ENCODE data around the gene PPM1M.

Gene PPM1M, protein sequence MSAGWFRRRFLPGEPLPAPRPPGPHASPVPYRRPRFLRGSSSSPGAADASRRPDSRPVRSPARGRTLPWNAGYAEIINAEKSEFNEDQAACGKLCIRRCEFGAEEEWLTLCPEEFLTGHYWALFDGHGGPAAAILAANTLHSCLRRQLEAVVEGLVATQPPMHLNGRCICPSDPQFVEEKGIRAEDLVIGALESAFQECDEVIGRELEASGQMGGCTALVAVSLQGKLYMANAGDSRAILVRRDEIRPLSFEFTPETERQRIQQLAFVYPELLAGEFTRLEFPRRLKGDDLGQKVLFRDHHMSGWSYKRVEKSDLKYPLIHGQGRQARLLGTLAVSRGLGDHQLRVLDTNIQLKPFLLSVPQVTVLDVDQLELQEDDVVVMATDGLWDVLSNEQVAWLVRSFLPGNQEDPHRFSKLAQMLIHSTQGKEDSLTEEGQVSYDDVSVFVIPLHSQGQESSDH

DNA sequence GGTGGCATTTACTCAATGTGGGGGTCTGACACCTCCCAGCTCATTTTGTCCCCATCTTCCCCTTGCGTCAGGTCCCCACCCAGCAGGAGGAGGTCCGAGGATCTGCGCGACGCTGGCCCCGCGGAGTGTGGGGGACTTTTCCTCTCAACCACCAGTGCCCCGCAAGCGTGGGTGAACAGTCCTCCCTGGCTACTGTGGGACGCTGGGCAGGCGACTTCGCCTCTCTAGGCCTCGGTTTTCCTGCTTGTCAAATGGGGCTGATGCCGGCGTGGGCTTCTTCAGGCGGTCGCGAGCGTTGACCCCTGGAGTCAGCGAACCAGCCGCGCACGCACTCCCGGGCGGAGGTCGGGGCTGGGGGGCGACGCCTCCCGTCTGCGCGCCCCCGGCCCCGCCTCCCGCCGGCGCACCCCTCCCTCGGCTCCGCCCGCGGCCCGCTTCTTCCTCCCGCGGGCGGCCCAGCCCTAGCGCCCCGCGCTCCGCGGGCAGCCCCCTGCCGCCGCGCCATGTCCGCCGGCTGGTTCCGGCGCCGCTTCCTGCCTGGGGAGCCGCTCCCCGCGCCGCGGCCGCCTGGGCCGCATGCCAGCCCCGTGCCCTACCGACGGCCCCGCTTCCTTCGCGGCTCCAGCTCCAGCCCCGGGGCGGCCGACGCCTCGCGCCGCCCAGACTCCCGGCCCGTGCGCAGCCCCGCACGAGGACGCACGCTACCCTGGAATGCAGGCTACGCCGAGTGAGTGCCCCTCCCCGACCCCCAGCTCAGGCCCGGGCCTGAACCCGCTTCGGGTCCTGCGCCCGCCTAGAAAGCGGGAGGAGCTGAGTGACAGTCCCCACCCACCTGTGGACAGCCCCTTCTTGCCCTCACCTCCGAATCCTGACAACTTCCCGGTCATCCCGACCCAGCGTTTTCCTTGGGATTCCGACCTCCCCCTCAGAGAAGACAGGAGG is at the start of gene PPM1M:
PPM1M (plus strand) TSS at position 438 of the 942 bp plus-strand sequence; CDS start at position 504, 66 bp downstream.
- FAIRE-seq: no peak

DNA sequence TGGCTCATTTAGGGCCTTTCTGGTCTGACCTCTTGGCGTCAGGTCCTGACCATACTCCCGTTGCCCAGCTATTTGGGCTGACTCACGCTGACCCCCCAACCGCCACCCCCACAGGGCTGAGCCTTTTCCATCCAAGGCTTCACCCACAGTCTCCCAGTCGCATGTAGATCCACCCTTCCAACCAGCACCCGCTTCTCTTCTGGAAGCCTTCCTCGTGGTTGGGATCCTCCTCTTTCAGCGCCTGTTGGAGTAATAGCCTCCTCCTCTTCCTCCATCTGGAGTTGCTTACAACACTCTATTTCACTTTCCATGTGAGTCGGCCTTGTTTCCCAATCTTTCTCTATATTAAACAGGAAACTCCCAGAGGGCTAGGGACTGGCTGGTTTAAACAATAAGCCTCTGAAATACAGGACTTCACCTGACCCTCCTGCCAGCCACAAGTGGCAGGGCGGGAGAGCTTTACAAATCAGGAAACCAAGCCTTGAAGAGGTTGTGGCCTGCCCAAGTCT is 49.7 kb upstream of the PPM1M start:
- FAIRE-seq: no peak

DNA sequence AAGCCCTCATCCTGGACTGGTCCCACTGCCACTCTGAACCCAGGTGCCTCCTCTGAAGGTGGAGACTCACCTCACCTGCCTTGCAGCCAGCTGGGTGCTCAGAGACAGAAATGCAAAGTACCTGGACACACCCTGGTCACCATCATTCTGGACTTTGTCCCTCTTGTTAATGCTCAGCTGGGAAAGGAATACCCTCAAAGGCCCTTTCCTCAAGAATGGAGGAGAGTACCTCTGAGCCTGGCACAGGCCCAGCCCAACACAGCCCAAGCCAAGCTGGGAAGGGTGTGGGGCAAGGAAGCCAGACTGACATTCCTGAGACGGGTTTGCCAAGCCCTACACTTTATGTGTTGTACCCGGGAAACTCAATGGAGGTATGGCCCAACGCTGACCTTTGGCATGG is 48.6 kb upstream of the PPM1M start:
- no peak for FAIRE-seq

DNA sequence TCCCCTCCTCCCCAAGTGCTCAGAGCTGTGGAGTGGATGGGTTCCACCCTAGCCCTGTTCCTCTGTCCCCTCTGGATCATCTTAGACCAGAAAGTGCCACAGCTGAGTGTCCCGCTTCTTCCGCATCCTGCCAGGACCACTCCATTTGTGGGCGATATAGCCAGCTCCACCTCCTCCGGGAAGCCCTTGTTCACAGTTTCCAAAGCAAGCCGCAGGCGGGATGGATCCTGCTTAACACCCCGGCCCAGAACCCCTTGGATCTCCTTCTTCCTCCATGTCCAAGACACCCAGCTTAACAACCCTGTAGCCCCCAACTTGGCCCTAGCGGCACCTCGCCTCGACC is 48.1 kb upstream of the PPM1M start:
- no peak for FAIRE-seq

DNA sequence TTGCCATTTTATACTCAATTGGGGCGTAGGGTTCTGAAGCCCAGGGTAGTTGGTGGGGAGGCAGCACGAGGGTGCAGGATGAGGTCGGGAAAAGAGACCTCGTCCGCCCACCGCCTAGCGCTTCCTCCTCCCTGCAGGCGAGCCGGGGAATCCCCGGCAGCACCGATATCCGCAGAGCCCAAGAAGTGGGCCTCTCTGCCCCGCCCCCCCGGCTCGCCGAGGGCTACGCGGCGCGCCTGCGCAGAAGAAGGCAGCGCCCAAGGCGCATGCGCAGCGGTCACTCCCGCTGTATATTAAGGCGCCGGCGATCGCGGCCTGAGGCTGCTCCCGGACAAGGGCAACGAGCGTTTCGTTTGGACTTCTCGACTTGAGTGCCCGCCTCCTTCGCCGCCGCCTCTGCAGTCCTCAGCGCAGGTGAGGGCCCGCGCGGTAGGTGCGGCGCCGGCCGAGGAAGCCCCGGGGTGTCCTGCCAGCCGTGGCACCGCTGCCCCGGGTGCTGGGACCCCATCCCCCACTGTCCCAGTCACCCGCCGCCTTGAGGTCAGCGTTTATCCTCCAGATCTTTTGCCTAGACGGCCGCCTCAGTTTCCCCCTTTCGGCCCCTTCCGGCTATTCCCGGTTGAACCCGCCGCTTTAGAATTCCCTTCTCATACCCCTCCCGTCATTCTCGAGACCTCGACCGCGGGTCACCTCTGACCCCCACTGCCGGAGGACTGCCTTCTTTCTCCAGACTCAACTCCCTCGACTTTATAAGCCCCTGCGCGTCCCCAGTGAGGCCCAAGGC is 47.5 kb upstream of the PPM1M start, which contains the start of gene ALAS1:
ALAS1 (plus strand) TSS at position 319 of the 784 bp plus-strand sequence. CDS start 1,082 bp downstream, outside the sequence.
- no peak for FAIRE-seq

DNA sequence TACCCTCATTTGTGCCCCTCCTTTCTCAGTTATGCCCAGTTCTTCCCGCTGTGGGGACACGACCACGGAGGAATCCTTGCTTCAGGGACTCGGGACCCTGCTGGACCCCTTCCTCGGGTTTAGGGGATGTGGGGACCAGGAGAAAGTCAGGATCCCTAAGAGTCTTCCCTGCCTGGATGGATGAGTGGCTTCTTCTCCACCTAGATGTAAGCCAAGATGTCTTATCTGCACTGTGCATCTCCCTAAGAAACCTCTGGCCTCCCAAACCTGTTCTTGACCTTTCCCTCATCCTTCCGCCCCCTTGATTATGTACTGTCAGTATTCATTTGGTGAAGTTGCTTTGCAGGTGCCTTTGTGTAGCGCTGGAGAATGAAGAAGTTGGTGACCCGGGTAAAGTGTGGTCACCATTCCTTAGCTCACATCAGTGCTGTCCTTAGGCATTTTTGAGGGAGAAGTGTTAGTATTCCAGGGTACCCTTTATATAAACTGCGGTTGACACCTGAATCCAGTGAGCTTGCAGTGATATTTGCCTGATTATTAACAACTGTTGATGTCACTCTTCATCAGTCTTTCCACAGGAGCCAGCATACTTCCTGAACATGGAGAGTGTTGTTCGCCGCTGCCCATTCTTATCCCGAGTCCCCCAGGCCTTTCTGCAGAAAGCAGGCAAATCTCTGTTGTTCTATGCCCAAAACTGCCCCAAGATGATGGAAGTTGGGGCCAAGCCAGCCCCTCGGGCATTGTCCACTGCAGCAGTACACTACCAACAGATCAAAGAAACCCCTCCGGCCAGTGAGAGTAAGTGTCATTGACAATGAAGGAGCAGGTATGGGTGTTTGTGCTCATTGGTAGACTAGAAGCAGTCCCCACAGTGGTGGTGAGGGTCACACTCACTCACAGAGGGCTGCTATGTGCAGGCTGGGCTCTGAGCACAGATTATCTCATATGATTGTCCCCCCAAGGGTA is 46.6 kb upstream of the PPM1M start:
- FAIRE-seq: no peak

DNA sequence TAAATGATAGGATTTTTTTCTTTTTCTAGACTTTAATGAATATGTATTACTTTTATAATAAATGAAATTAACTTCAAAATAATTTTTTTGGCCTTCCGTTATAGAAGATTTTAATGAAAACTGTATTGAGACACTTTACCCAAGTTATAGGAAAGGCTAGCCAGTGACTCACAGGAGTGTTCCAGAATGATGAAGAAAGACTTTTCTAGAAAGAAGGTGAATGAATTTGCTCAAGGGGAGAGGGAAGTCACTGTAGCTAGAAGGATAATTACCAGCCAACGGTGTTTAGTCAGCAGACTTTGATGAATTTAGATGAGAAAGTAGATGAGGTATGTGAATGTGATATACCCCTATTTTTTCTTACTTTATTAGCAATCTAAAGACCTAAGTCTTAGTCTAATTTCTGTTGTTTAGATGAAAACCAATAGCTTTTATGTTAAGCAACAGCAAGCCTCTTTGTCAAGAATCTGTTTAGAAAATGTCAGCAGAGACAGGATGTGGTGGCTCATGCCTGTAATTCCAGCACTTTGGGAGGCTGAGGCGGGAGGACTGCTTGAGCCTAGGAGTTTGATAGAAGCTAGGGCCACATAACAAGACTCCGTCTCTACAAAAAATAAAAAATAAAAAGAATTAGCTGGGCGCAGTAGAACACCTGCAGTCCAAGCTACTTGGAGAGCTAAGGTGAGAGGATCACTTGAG is 44.4 kb upstream of the PPM1M start:
- FAIRE-seq: no peak

DNA sequence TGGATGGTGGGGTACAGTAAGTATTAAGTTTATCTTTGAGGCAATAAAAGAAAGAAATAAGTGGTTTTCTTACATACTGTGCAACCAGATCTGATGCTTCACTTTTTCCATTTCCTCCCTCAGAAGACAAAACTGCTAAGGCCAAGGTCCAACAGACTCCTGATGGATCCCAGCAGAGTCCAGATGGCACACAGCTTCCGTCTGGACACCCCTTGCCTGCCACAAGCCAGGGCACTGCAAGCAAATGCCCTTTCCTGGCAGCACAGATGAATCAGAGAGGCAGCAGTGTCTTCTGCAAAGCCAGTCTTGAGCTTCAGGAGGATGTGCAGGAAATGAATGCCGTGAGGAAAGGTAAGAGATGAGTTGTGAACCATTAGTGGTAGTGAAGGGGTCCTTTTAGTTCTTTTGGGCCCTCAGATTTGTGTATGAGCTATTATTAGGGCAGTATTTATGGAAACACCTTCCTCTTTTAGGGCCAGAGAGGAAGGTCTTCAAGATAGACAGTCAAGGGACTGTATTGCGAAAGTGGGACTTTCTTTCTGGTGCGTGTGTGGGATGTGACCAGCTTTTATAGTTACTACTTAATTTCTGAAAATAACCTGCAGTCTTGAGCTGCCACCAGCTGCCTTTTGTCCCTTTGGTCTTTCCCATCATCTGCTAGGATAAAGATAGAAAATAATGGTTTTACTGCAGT is 43.0 kb upstream of the PPM1M start:
- no peak for FAIRE-seq

DNA sequence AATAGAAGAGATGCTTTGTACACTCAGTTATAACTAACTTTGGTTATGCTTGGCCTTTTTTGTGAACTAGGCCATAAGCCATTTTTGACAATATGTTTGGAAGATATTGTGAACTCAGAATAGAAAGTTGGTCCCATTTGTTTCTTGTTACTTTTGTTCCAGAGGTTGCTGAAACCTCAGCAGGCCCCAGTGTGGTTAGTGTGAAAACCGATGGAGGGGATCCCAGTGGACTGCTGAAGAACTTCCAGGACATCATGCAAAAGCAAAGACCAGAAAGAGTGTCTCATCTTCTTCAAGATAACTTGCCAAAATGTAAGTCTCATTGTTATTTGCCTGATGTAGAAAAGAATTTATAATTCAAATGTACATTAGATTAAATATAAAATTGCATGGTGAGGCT is 41.9 kb upstream of the PPM1M start:
- no peak for FAIRE-seq

DNA sequence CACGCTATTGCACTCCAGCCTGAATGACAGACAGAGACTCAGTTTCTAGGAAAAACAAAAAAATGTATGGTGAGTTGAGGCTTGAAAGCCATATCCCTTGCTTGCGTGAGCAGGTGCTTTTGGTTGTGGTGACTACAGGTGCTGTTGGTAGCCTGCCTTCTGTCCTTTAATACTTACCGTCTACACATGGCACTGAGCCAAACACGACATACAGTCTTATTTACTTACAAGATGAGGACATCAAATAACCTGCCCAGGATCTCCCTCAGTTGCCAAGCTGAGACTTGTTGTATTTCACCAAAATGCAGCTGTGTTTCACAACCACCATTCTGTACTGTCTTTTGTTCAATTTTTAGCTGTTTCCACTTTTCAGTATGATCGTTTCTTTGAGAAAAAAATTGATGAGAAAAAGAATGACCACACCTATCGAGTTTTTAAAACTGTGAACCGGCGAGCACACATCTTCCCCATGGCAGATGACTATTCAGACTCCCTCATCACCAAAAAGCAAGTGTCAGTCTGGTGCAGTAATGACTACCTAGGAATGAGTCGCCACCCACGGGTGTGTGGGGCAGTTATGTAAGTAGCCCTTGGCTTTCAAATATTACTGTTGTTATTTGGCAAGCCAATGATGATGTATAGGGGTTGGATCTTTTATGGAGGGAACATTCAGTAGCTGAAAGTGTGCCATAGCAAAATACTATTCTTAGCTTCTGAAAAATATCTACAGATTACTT is 41.1 kb upstream of the PPM1M start:
- FAIRE-seq: no peak

DNA sequence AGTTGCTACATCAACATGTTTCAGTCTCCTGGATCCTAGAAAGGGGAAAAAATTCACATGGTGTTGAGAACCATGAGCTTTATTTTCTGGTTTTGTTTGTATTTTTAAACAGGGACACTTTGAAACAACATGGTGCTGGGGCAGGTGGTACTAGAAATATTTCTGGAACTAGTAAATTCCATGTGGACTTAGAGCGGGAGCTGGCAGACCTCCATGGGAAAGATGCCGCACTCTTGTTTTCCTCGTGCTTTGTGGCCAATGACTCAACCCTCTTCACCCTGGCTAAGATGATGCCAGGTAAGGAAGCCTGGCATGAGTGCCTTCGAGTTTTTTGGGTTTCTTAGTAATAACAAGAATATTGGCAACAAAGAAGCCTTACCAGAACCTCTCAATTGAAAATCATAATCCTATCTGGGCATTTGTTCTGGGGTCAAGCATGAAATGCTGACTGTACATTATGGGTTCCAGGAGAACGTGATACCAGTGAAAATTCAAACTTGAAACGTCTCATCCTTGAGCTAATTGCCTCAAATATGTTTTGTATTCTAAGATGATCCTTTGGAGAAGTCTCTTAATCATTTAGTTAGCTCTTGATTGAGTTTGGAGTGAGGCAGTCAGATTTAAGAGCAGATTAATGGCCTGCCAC is 39.7 kb upstream of the PPM1M start:
- no peak for FAIRE-seq

DNA sequence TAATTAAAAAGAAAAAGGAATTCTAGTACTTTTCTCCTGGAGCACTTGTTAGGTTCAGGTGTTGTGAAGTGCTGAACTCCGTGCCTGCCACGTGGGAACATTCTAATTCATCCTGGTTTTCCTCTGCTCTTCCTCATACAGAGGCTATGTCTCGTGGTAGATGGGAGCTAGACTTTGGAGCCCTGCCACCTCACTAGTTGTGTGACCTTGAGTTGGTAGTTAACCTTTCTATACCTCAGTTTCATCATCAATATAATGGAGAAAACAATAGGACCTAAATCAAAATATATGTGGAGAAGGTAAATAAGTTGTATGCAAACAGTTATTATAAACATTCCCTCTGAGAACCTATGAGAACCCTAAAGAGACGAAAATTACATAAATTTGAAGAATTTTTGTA is 37.0 kb upstream of the PPM1M start:
- no peak for FAIRE-seq

DNA sequence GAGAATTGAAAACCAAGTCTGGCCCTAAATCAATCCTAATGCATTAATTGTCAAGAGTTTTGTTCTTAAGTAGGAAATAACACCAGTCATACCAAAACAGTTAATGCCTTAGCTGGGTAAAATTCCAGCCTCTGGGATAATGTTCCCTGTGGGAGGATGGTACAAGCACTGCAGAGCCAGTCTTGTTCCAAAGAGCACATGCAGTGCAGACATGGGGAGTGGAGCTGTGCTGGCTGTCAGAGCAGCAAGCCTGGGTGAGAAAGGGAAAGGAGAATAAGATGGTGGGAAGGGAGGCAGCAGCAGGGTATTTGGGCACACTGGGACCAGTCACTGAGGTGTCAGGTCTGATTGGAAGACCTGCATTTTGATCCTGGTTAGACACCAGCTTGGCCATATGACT is 35.5 kb upstream of the PPM1M start:
- FAIRE-seq: no peak

DNA sequence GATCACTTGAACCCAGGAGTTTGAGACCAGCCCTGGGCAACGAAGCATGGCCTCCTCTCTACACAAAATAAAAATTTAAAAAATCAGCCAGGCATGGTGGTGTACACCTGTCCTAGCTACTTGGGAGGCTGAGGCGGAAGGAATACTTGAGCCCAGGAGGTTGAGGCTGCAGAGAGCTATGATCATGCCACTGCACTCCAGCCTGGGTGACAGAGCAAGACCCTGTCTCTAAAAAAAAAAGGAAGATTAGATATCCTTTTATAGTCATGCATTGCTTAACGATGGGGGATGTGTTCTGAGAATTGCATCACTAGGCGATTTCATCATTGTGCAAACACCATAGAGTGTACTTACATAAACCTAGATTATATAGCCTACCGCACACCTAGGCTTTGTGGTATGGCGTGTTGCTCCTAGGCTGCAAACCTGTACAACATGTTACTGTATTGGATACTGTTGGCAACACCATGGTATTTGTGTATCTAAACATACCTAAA is 35.0 kb upstream of the PPM1M start:
- FAIRE-seq: no peak

DNA sequence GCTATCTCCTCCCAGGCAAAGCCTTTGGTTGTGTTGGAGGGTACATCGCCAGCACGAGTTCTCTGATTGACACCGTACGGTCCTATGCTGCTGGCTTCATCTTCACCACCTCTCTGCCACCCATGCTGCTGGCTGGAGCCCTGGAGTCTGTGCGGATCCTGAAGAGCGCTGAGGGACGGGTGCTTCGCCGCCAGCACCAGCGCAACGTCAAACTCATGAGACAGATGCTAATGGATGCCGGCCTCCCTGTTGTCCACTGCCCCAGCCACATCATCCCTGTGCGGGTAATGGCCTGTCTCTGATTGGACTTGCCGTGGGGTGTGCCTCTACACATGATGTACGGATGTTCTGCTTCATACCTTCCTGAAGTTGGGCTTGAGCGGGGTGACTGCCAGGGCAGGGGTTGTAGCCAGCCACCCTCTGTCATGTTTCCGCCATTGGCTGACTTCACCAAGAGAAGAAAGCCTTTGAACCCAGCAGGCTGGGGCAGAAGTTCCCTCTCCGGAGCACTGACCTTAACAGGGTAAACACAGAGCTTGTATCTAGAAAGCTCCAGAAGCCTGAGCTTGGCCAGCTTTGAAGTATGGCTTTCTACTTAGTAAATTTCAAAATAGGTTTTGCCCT is 34.2 kb upstream of the PPM1M start:
- no peak for FAIRE-seq

DNA sequence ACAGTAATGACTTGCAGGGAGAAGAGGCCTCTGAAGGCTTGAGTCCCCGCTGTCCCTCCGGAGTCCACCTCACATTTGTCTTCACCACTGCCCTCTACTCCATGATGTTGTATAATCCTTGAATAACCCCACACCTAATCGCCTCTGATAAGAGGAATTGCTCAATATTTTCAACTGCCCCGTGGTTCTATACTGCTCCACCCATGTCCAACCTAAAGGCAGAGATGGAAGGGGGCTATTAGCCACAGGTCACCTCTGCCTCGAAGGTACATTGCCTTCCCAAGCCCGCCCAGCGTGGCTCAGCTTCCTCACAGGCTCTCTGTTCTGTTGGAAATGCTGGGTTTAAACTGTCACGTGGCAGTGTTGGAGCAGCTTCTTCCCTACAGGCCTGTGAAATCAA is 32.6 kb upstream of the PPM1M start:
- no peak for FAIRE-seq

DNA sequence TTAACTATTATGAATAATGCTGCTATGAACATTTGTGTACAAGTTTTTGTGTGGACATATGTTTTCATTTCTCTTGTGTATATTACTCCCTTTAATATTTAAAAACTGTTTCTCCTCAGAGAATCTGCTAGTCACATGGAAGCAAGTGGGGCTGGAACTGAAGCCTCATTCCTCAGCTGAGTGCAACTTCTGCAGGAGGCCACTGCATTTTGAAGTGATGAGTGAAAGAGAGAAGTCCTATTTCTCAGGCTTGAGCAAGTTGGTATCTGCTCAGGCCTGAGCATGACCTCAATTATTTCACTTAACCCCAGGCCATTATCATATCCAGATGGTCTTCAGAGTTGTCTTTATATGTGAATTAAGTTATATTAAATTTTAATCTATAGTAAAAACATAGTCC is 31.7 kb upstream of the PPM1M start:
- FAIRE-seq: no peak

DNA sequence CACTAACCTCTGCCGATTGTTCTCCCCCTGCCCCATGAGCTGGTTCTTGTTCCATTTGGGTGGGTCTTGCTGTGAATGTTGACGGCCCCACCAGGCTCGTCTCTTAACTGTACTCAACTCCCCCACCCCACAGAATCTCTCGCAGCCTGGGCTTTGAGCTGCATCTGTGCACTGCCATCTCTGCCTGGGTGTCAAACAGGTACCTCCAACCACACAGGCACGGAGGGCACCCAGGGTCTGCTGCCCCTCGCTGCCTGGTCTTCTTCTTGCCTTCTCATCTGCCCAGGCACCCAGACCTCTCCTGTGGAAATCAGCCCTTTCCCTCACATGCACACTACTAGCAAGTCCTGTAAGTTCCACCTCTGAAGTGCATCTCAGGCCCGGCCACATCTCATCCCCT is 30.2 kb upstream of the PPM1M start:
- FAIRE-seq: no peak

Measured in A204.1 (cell line).